IPS-18a (cell line): ENCODE data around the gene CHD9.
A peak's percentile ranks its signal among the peaks of the same experiment; 100 is the strongest.

Source experiments
- H3K27ac ChIP-seq: one replicate; pipeline ENCODE4 v1.5.1; 2013; ENCODE audit warnings: low read length
- H3K27me3 ChIP-seq: one replicate; pipeline ENCODE4 v1.6.1; 2013; ENCODE audit warnings: mild to moderate bottlenecking, low read length; ENCODE audit not compliant: control insufficient read depth, insufficient read depth
- H3K36me3 ChIP-seq: one replicate; pipeline ENCODE4 v1.6.1; 2013; ENCODE audit warnings: low read depth, low read length; ENCODE audit not compliant: control insufficient read depth
- H3K4me1 ChIP-seq: one replicate; pipeline ENCODE4 v1.6.1; 2013; ENCODE audit warnings: low read depth, low read length; ENCODE audit not compliant: control insufficient read depth
- H3K4me3 ChIP-seq: one replicate; pipeline ENCODE4 v1.5.1; 2013; ENCODE audit warnings: low read length
- H3K9ac ChIP-seq: one replicate; pipeline ENCODE4 v1.6.1; 2013; ENCODE audit warnings: mild to moderate bottlenecking, low read length, moderate library complexity
- H3K9me3 ChIP-seq: one replicate; pipeline ENCODE4 v1.6.1; 2013; ENCODE audit warnings: low read depth, low read length; ENCODE audit not compliant: control insufficient read depth

The CHD9 gene

DNA sequence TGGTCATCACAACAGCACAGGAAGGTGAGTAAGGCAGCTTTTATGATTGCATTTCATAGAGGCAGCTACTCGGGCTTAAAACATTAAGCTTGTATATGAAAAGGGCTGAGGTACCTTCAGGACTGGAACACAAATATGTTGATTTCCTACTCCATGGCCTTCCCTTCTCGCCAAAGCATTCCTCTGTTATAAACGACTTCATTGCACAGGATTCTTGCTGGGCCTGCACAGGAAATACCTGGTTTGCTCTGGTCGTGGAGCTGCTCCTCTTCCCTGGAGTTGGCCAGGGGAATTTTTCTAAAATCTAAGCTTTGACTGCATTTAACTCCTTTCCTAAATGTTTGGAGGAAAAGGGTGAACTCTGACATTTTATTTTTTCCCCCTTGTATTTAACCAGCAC is 49.0 kb downstream of the CHD9 start:
- Histone ChIP-seq H3K9me3 (no peaks in the 10 kb centered on the region), H3K4me1 (peaks cover 19% of the 10 kb centered on the region), H3K9ac (no peak overlapping the region), H3K27ac (no peak overlapping the region), H3K4me3 (no peak overlapping the region), H3K36me3 (no peaks in the 10 kb centered on the region), H3K27me3 (no peaks in the 10 kb centered on the region)

DNA sequence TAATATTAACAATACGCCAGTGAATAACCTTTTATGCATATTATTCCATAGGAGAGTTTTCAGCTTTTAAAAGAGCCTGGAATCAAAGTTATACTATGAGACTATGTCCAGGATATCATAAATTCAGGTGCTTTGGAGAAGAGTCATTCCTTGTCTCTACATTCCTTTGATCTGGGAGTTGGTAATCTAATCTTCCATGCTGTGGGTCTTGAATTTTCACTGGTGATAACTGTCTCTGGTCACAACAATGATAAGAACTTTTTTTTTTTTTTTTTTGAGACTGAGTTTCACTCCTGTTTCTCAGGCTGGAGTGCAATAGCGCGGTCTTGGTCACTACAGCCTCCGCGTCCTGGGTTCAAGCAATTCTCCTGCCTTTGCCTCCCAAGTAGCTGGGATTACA is 50.8 kb downstream of the CHD9 start:
- H3K36me3 ChIP-seq = no peaks in the 10 kb centered on the region
- H3K9ac ChIP-seq = no peak overlapping the region
- H3K4me1 ChIP-seq = peaks cover 4% of the 10 kb centered on the region
- H3K4me3 ChIP-seq = no peak overlapping the region
- no peaks in the 10 kb centered on the region for H3K9me3 ChIP-seq
- H3K27me3 ChIP-seq = no peaks in the 10 kb centered on the region
- no peak overlapping the region for H3K27ac ChIP-seq

DNA sequence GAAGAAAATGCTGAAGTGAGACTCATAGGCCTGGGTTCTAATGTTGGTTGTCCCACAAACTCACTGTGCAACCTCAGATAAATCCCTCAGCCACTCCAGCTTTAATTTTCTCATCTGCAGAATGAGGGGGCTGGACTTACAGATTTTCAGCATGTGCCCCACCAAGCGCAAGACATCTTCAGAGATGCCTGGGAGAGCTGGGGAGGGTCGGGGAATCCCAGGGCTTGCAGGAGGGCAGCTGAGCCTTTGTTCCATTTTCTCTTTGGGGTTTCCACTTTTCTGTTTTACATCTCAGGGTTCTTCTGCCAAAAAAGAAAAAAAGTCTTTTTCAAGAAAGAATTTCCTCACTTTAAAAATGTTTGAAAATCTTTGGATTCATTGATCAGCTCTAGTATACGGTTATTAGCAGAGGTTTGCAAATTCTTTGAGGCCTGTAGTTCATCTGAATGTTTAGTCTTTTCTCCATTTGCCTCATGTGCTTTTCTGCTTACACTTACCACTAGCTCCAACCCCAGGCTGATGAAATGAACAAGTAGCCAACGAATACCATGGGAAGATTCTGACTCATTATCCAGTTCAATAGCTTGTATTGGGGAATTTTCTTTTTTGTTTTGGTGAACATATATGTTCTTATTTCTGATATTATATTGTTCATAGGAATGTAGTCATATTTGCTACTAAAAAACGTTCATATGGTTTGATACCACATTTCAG is 56.4 kb downstream of the CHD9 start:
- Histone ChIP-seq H3K9ac (peak overlapping the region; percentile 20), H3K27me3 (no peaks in the 10 kb centered on the region), H3K36me3 (no peaks in the 10 kb centered on the region), H3K27ac (no peak overlapping the region), H3K4me3 (no peak overlapping the region), H3K4me1 (peaks cover 8% of the 10 kb centered on the region), H3K9me3 (no peaks in the 10 kb centered on the region)

DNA sequence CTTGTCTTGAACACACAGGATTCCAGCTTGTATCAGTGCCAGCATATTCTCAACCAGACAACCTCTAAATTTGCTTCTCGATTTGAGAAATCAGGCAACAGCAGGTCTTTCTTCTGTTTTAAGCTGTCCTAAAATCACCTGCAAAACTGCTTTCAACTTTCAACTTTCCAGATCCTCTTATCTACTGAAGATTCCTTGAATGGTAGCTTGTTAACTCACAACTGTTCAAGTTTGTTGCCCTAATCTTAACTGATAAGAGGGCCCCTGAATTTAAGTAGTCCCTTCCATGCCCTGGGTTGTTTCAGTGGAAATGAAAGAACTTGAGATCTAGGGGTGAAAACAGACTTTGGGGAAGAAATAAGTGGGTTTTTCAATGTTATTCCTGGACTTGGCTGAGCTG is 57.2 kb downstream of the CHD9 start:
- Histone ChIP-seq H3K9ac (no peak overlapping the region), H3K27me3 (no peaks in the 10 kb centered on the region), H3K4me1 (peaks cover 8% of the 10 kb centered on the region), H3K9me3 (no peaks in the 10 kb centered on the region), H3K27ac (no peak overlapping the region), H3K36me3 (no peaks in the 10 kb centered on the region), H3K4me3 (no peak overlapping the region)

DNA sequence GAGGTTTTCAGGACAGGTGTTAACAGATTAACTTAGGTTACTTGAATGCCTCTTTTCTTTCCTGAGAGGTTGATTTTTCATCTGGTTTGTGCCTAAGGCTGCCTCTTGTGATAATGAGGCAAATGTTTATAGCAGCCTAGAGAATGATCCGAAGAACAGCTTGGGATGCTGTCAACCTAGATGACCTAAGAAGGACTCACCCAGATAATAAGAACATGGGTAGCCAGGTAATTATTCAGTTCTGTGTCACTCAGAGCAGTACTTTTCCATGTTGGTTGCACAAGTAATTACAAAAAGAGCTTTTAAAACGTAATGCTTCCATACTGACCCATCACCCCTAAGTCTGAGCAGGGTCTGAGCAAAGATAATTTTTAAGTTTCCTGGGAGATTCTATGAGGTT is 60.3 kb downstream of the CHD9 start:
- Histone ChIP-seq H3K4me3 (no peak overlapping the region), H3K4me1 (peaks cover 8% of the 10 kb centered on the region), H3K27ac (no peak overlapping the region), H3K36me3 (no peaks in the 10 kb centered on the region), H3K27me3 (no peaks in the 10 kb centered on the region), H3K9ac (no peak overlapping the region), H3K9me3 (no peaks in the 10 kb centered on the region)

DNA sequence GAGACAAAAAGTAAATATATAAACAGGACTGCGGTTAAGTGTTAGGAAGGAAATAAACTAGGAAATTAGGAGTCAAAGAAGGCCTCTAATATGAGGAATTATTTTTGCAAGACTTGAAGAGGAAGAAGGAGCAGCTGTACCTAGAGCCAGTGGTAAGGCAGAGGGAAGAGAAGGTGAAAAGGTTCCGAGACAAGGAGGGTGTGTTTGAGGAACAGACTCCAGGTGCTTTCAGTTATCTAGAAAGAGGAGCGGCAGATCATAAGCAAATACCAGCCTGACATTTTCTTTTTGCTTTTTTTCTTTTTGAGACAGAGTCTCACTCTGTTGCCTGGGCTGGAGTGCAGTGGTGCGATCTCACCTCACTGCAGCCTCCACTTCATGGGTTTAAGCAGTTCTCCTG is 61.0 kb downstream of the CHD9 start:
- Histone ChIP-seq H3K9ac (no peak overlapping the region), H3K36me3 (no peaks in the 10 kb centered on the region), H3K4me1 (peaks cover 8% of the 10 kb centered on the region), H3K27ac (no peak overlapping the region), H3K4me3 (no peak overlapping the region), H3K9me3 (no peaks in the 10 kb centered on the region), H3K27me3 (no peaks in the 10 kb centered on the region)

DNA sequence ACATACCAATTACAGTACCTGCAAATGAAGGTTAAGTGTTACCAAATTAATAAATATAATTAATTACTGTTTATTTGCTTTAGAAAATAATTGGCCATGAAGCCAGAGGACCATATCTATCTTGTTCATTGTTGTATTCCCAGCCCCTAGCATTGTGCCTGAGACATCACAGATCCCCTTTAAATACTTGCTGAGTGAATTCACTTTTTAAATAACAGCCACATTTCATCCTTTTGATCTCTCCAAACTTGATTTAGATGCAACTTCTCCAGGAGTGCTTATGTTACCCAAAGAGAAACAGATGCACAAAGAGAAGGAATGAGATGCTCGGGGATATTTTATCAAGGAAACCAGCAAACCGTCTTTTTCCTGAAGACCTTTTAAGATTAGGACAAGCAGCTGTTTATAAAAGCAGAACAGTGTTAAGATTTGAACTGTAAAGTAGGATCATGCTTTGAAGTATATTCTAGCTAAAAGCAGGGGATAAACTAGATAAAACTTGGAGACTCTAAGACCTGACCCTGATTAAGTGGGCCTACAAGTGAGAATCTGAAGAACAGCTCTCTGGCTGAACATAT is 66.3 kb downstream of the CHD9 start:
- H3K36me3 ChIP-seq = no peaks in the 10 kb centered on the region
- H3K9me3 ChIP-seq = no peaks in the 10 kb centered on the region
- H3K4me1 ChIP-seq = no peaks in the 10 kb centered on the region
- no peak overlapping the region for H3K4me3 ChIP-seq
- H3K27me3 ChIP-seq = no peaks in the 10 kb centered on the region
- H3K27ac ChIP-seq = no peak overlapping the region
- H3K9ac ChIP-seq = no peak overlapping the region

DNA sequence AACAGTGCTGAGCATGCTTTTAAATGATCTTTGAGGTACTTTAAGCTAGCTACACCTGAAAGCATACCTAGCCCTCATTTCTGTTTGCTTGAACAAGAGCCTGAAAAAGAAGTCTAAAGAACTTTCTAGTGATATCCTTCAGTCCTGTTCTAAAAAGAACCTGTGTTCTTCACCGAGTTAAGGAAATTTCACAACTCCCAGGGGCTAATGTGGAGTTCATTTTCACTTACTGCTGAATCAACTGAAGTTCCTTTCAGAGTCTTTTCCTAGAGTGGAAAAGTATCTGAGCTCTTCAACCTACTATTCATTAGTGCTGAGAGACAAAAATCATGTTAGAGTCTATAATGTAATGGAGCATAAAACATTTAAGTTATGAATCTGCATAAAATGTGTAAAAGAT is 66.9 kb downstream of the CHD9 start:
- Histone ChIP-seq H3K4me3 (no peak overlapping the region), H3K9me3 (no peaks in the 10 kb centered on the region), H3K27ac (no peak overlapping the region), H3K27me3 (no peaks in the 10 kb centered on the region), H3K9ac (no peak overlapping the region), H3K4me1 (no peaks in the 10 kb centered on the region), H3K36me3 (no peaks in the 10 kb centered on the region)

DNA sequence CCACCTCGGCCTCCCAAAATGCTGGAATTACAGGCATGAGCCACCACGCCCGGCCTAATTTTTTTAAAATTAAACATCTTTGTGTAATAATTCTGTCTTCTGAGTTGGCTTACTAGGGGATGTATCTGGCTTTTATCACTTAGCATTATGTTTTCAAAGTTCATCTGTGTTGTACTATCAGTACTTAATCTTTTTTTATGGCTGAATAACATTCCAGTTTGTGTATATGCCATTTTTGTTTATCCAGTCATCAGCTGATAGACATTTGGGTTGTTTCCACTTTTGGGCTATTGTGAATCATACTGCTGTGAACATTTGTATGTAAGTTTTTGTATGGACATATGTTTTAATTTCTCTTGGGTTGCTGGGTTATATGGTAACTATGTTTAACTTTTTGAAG is 69.0 kb downstream of the CHD9 start:
- Histone ChIP-seq H3K4me1 (no peaks in the 10 kb centered on the region), H3K9me3 (no peaks in the 10 kb centered on the region), H3K27ac (no peak overlapping the region), H3K9ac (no peak overlapping the region), H3K36me3 (no peaks in the 10 kb centered on the region), H3K4me3 (no peak overlapping the region), H3K27me3 (no peaks in the 10 kb centered on the region)

DNA sequence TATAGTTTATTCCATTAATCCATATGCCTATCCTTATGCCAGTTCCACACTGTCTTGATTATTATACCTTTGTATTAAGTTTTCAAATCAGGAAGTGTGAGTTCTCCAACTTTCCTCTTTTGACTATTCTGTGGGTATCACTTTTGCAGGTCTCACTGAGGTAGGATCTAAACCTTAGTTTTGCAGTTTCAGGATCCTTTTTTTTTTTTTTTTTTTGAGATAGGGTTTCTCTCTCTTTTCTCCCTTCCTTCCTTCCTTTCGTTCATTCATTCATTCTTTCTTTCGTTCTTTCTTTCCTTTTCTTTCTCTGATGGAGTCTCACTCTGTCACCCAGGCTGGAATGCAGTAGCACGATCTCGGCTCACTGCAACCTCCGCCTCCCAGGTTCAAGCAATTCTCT is 71.6 kb downstream of the CHD9 start:
- H3K9ac ChIP-seq = no peak overlapping the region
- H3K4me1 ChIP-seq = peaks cover 6% of the 10 kb centered on the region
- H3K27me3 ChIP-seq = peaks cover 6% of the 10 kb centered on the region
- no peak overlapping the region for H3K4me3 ChIP-seq
- H3K27ac ChIP-seq = no peak overlapping the region
- no peaks in the 10 kb centered on the region for H3K9me3 ChIP-seq
- H3K36me3 ChIP-seq = no peaks in the 10 kb centered on the region

DNA sequence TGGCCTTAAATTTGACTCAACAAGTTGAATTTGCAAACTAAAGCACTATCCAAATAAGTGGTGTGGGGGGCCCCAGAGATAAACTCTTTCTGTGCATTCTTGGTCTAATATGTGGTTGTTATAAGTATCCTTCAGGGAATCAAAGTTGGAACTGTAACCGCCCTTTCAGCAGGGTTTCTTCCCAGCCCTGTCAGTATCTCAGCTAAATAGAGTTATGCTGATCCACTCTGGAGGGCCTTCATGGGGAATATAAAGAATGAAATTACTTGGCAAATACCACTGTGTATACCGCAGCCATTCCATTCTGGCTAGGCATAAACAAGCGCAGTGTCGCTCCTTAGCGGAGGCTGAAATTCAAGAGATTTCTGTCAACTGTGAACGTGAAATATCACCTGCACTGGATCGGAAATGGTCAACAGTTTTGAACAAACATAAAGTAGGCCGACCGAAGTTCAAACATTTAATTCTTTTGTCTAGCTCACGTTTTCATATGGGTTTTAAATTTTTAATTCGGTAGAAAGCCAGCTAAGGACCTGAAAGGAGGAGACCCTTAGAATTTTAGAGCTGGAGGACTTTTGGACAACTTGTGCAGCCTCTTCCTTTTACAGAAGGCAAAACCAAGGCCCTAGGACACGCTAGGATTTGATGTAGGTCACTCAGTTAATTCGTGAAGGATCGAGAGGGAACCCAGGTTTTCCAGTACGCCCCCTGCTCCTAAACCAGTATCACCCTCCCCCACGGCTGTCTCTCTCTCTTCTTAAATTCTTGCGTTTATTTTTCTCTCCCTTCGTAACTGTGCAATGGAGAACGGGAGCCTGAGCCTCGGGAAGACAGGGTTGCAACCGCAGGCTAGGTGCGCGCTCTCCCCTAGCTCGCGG is 74.7 kb downstream of the CHD9 start:
- H3K27me3 ChIP-seq = peaks cover 6% of the 10 kb centered on the region
- peaks cover 12% of the 10 kb centered on the region for H3K4me1 ChIP-seq
- no peaks in the 10 kb centered on the region for H3K9me3 ChIP-seq
- peak overlapping the region; percentile 72 for H3K4me3 ChIP-seq
- H3K27ac ChIP-seq = no peak overlapping the region
- no peaks in the 10 kb centered on the region for H3K36me3 ChIP-seq
- peak overlapping the region; percentile 68 for H3K9ac ChIP-seq
